GM12892 (cell line): Measurements from ENCODE around the gene AP4E1.

Experiments used
- POLR2A ChIP-seq: IDR thresholded peaks from 2 replicates; pipeline ENCODE4 v1.6.1; 2011; ENCODE audit warnings: low read depth, low read length, control low read depth
- POLR2AphosphoS5 ChIP-seq: IDR thresholded peaks from 2 replicates; pipeline ENCODE4 v1.6.1; 2011; ENCODE audit warnings: low read depth, low read length, control low read depth
- TAF1 ChIP-seq: IDR thresholded peaks from 2 replicates; pipeline ENCODE4 v1.6.1; 2011; ENCODE audit warnings: low read depth, mild to moderate bottlenecking, control low read depth, low read length, borderline replicate concordance

DNA sequence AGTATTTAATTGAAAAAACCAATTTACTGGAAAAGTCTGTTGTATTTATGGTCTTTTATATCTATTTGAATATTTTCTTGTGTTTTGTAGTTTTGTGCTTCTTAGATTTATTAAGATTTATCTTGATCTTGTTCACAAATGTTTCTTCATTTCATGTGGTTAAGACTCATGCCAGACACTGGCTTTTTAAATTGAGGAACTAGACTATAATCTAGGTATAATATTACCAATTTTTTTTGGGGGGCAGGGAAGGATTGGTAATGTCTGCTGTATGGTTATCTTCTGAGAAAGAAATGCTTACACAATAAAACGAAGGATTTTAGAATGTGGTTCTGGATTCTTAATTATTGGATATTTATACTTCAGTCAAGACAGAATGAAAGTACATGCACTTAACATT lies 24.9 kb downstream of the AP4E1 start:
- no peak for TF ChIP-seq POLR2A
- TF ChIP-seq TAF1: no peak
- no peak for TF ChIP-seq POLR2AphosphoS5
